ENCODE measurements around the gene JAM3.

DNA sequence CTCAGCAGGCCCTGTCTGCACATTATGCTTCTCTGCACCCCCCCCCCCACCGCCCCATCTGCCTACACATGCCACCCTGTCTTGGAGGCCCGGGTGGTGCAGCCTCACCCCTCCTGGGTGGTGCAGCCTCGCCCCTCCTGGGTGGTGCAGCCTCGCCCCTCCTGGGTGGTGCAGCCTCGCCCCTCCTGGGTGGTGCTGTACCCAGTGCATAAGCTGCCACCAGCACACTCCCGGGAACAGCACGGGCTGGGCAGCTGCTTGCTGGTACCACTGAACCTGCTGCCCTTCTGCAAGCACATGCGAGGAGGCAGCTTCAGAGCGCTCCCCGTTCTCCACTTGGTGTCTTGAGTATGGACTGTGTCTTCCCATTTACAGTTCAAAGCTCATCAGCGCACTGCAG is 85.6 kb downstream of the JAM3 start:
- no peak for TF ChIP-seq EP300 (IDR thresholded peaks at IDR 0.05)
- TF ChIP-seq, protein P1, sequence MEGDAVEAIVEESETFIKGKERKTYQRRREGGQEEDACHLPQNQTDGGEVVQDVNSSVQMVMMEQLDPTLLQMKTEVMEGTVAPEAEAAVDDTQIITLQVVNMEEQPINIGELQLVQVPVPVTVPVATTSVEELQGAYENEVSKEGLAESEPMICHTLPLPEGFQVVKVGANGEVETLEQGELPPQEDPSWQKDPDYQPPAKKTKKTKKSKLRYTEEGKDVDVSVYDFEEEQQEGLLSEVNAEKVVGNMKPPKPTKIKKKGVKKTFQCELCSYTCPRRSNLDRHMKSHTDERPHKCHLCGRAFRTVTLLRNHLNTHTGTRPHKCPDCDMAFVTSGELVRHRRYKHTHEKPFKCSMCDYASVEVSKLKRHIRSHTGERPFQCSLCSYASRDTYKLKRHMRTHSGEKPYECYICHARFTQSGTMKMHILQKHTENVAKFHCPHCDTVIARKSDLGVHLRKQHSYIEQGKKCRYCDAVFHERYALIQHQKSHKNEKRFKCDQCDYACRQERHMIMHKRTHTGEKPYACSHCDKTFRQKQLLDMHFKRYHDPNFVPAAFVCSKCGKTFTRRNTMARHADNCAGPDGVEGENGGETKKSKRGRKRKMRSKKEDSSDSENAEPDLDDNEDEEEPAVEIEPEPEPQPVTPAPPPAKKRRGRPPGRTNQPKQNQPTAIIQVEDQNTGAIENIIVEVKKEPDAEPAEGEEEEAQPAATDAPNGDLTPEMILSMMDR (IDR thresholded peaks at IDR 0.05) = no peak
- no peak for TF ChIP-seq POLR2A (IDR thresholded peaks at IDR 0.05)
- TF ChIP-seq POLR2AphosphoS5 (IDR thresholded peaks at IDR 0.05) = no peak

Data from suprapubic skin (tissue), 4 donors.